H9 (cell line): Measurements from ENCODE around the gene BPIFB1. TPM values are rescaled to one million over a fixed set of nuclear protein-coding genes. Genes with fewer than 3 reads are reported as not detected.

Experiments used
- DNase-seq: peaks from one replicate; pipeline ENCODE4 v3.0.0-alpha.2; 2017
- H2AFZ ChIP-seq: one replicate; pipeline ENCODE4 v1.6.1; 2013; ENCODE audit warnings: mild to moderate bottlenecking, low read length, control low read depth, moderate library complexity
- H2AK5ac ChIP-seq: 2 replicates; pipeline ENCODE4 v1.6.1; 2013; ENCODE audit warnings: low read length, control low read depth, mixed read lengths; ENCODE audit not compliant: insufficient read length
- H2BK120ac ChIP-seq: one replicate; pipeline ENCODE4 v1.6.1; 2013; ENCODE audit warnings: low read depth, mild to moderate bottlenecking, low read length, control low read depth, inconsistent platforms; ENCODE audit not compliant: poor library complexity, severe bottlenecking
- H2BK12ac ChIP-seq: 2 replicates; pipeline ENCODE4 v1.6.1; 2013; ENCODE audit warnings: low read length, control low read depth, mixed read lengths, low read depth; ENCODE audit not compliant: insufficient read length
- H2BK15ac ChIP-seq: 2 replicates; pipeline ENCODE4 v1.6.1; 2013; ENCODE audit warnings: low read depth, low read length, control low read depth
- H2BK20ac ChIP-seq: one replicate; pipeline ENCODE4 v1.6.1; 2013; ENCODE audit warnings: low read depth, mild to moderate bottlenecking, low read length, control low read depth, inconsistent platforms; ENCODE audit not compliant: poor library complexity, severe bottlenecking
- H2BK5ac ChIP-seq: 2 replicates; pipeline ENCODE4 v1.6.1; 2013; ENCODE audit warnings: low read length, control low read depth, mixed read lengths; ENCODE audit not compliant: insufficient read length
- H3K14ac ChIP-seq: 2 replicates; pipeline ENCODE4 v1.6.1; 2013; ENCODE audit warnings: low read length, control low read depth; ENCODE audit not compliant: insufficient read depth
- H3K18ac ChIP-seq: 2 replicates; pipeline ENCODE4 v1.6.1; 2013; ENCODE audit warnings: low read depth, mild to moderate bottlenecking, mixed read lengths, low read length, control low read depth; ENCODE audit not compliant: insufficient read length
- H3K23ac ChIP-seq: 2 replicates; pipeline ENCODE4 v1.6.1; 2013; ENCODE audit warnings: low read length, control low read depth, mixed read lengths, low read depth; ENCODE audit not compliant: insufficient read length
- H3K23me2 ChIP-seq: 2 replicates; pipeline ENCODE4 v1.6.1; 2013; ENCODE audit warnings: low read depth, mild to moderate bottlenecking, mixed read lengths, low read length, control low read depth; ENCODE audit not compliant: insufficient read length, poor library complexity, severe bottlenecking
- H3K27ac ChIP-seq: 2 replicates; pipeline ENCODE4 v1.5.1; 2013; ENCODE audit warnings: low read length, control low read depth, mixed read lengths, low read depth; ENCODE audit not compliant: insufficient read length
- H3K27me3 ChIP-seq: 2 replicates; pipeline ENCODE4 v1.6.1; 2013; ENCODE audit warnings: low read length, control low read depth, inconsistent platforms; ENCODE audit not compliant: insufficient read depth
- H3K4ac ChIP-seq: 2 replicates; pipeline ENCODE4 v1.6.1; 2013; ENCODE audit warnings: low read depth, mild to moderate bottlenecking, control low read depth, inconsistent platforms, low read length, moderate library complexity
- H3K4me1 ChIP-seq: 2 replicates; pipeline ENCODE4 v1.6.1; 2013; ENCODE audit warnings: low read length, control low read depth, inconsistent platforms; ENCODE audit not compliant: insufficient read depth
- H3K4me2 ChIP-seq: 2 replicates; pipeline ENCODE4 v1.6.1; 2013; ENCODE audit warnings: low read length, control low read depth, mixed read lengths; ENCODE audit not compliant: insufficient read length, insufficient read depth
- H3K56ac ChIP-seq: 2 replicates; pipeline ENCODE4 v1.6.1; 2013; ENCODE audit warnings: low read depth, mild to moderate bottlenecking, mixed read lengths, low read length, control low read depth; ENCODE audit not compliant: insufficient read length
- H3K79me1 ChIP-seq: 2 replicates; pipeline ENCODE4 v1.6.1; 2013; ENCODE audit warnings: low read depth, mild to moderate bottlenecking, moderate library complexity, low read length, control low read depth, inconsistent platforms; ENCODE audit not compliant: insufficient read depth, poor library complexity, severe bottlenecking
- H3K79me2 ChIP-seq: 2 replicates; pipeline ENCODE4 v1.6.1; 2013; ENCODE audit warnings: low read length, control low read depth, inconsistent platforms; ENCODE audit not compliant: insufficient read depth
- H3K9ac ChIP-seq: 2 replicates; pipeline ENCODE4 v1.6.1; 2013; ENCODE audit warnings: low read length, control low read depth, mixed read lengths; ENCODE audit not compliant: insufficient read length; ENCODE audit errors: extremely low read depth
- H3K9me3 ChIP-seq: one replicate; pipeline ENCODE4 v1.6.1; 2013; ENCODE audit warnings: low read depth, low read length, inconsistent platforms; ENCODE audit not compliant: control insufficient read depth
- H3T11ph ChIP-seq: one replicate; pipeline ENCODE4 v1.6.1; 2013; ENCODE audit warnings: mild to moderate bottlenecking, low read length, control low read depth, inconsistent platforms
- H4K20me1 ChIP-seq: one replicate; pipeline ENCODE4 v1.6.1; 2013; ENCODE audit not compliant: control insufficient read depth, insufficient read length, insufficient read depth
- H4K5ac ChIP-seq: 2 replicates; pipeline ENCODE4 v1.6.1; 2013; ENCODE audit warnings: low read depth, mild to moderate bottlenecking, mixed read lengths, low read length, control low read depth; ENCODE audit not compliant: insufficient read length
- H4K8ac ChIP-seq: replicated peaks from 2 replicates; pipeline ENCODE4 v1.6.1; 2013; ENCODE audit warnings: low read length, control low read depth, mixed read lengths, low read depth; ENCODE audit not compliant: insufficient read length
- H4K91ac ChIP-seq: 2 replicates; pipeline ENCODE4 v1.6.1; 2013; ENCODE audit warnings: low read depth, mild to moderate bottlenecking, moderate library complexity, mixed read lengths, low read length, control low read depth; ENCODE audit not compliant: insufficient read length
- H3K27ac Mint-ChIP-seq, 3 experiments: 2 replicates in 2 of 3; 3 replicates in 1 of 3; pipeline ENCODE4 v1.8.0; 2020 to 2021; ENCODE audit warnings: mixed read lengths in 3 of 3, mild to moderate bottlenecking in 1 of 3, moderate library complexity in 1 of 3
- H3K27me3 Mint-ChIP-seq: 2 replicates; pipeline ENCODE4 v1.8.0; 2021; ENCODE audit warnings: low read depth, mild to moderate bottlenecking, moderate library complexity, mixed read lengths
- H3K36me3 Mint-ChIP-seq, 3 experiments: 2 replicates in 2 of 3; 3 replicates in 1 of 3; pipeline ENCODE4 v1.8.0; 2020 to 2021; ENCODE audit warnings: low read depth in 3 of 3, mixed read lengths in 3 of 3; ENCODE audit not compliant: insufficient read depth in 1 of 3
- H3K4me1 Mint-ChIP-seq, 2 experiments: 2 replicates each; pipeline ENCODE4 v1.8.0; 2020; ENCODE audit warnings: mixed read lengths in 2 of 2
- H3K4me3 Mint-ChIP-seq, 2 experiments: 2 replicates in 1 of 2; 3 replicates in 1 of 2; pipeline ENCODE4 v1.8.0; 2020 to 2021; ENCODE audit warnings: mild to moderate bottlenecking in 2 of 2, mixed read lengths in 2 of 2, moderate library complexity in 1 of 2
- H3K9me3 Mint-ChIP-seq, 2 experiments: 2 replicates in 1 of 2; 3 replicates in 1 of 2; pipeline ENCODE4 v1.8.0; 2020; ENCODE audit warnings: mild to moderate bottlenecking in 2 of 2, mixed read lengths in 2 of 2, moderate library complexity in 1 of 2
- CTCF ChIP-seq: fragments of 200-600 bp; sonication (generic); conservative IDR thresholded peaks from 3 replicates; pipeline ENCODE4 v1.8.0; 2021; ENCODE audit warnings: antibody characterized with exemption, mild to moderate bottlenecking
- WGBS: extraction: QIAGEN DNeasy Blood & Tissue Kit; methylation state at CpG from one replicate; pipeline ENCODE4 v1.1.7; 2013; ENCODE audit warnings: missing lambda C conversion rate, low lambda C conversion rate, mixed read lengths; ENCODE audit not compliant: insufficient read length; ENCODE audit errors: extremely low coverage; 5-methylcytosine and 5-hydroxymethylcytosine counted together
- total RNA-seq: library from RNA; stranded (reverse); gene quantifications from 2 replicates; pipeline ENCODE4 v1.2.1, GENCODE V29; 2021

The BPIFB1 gene
- total RNA-seq, 1 experiment from 2014 or later, result not detected

- no peak overlapping the region for H2BK5ac ChIP-seq
- no peak overlapping the region for H2AK5ac ChIP-seq
- no peak overlapping the region for H3K18ac ChIP-seq
- H3K4me2 ChIP-seq, result no peak overlapping the region
- H3K14ac ChIP-seq, result no peak overlapping the region
- no peaks in the 10 kb centered on the region for H3K23me2 ChIP-seq
- H2BK15ac ChIP-seq, result no peak overlapping the region
- Mint-ChIP-seq H3K9me3 (no peaks in the 10 kb centered on the region), H3K4me3 (no peak overlapping the region), H3K4me1 (peaks cover 16 to 27% of the 10 kb centered on the region in 2 experiments), H3K27ac (no peak overlapping the region), H3K27me3 (peaks cover 16% of the 10 kb centered on the region), H3K36me3 (no peaks in the 10 kb centered on the region)
- H3K27me3 ChIP-seq, result no peaks in the 10 kb centered on the region
- H2AFZ ChIP-seq, result no peak overlapping the region
- H3T11ph ChIP-seq, result no peak overlapping the region
- H3K9me3 ChIP-seq, result no peaks in the 10 kb centered on the region
- H3K79me1 ChIP-seq, result no peaks in the 10 kb centered on the region
- no peak overlapping the region for H4K8ac ChIP-seq
- H2BK20ac ChIP-seq, result no peak overlapping the region
- no peaks in the 10 kb centered on the region; the same call in 1 of the 2 replicates for H3K4me1 ChIP-seq
- no peak overlapping the region for H3K4ac ChIP-seq
- no peak overlapping the region for H4K91ac ChIP-seq
- H3K23ac ChIP-seq, result no peak overlapping the region
- H3K27ac ChIP-seq, result no peak overlapping the region
- H3K56ac ChIP-seq, result no peak overlapping the region
- no peaks in the 10 kb centered on the region for H3K79me2 ChIP-seq
- no CpG with 5 or more reads among the region's 8 CpGs for WGBS
- TF ChIP-seq CTCF, result no peak
- no peak overlapping the region for H3K9ac ChIP-seq
- H4K20me1 ChIP-seq, result no peaks in the 10 kb centered on the region
- no peak overlapping the region for H2BK120ac ChIP-seq
- no peak overlapping the region for H4K5ac ChIP-seq
- DNase-seq, result no peak
- H2BK12ac ChIP-seq, result no peak overlapping the region
These were observed 649 bp upstream of the BPIFB1 start for GRCh38 chr20:33282196-33282934.
